Measurements from ENCODE around the gene CPLX4. TPM values are rescaled to one million over a fixed set of nuclear protein-coding genes. Genes with fewer than 3 reads are reported as not detected.
A peak's percentile ranks its signal among the peaks of the same experiment; 100 is the strongest.

Gene CPLX4
- total and polyA plus RNA-seq, 2 of the 13 experiments (the other 11 are each of a cell fraction or from before 2014, with no cell fraction given): not detected

GRCh38 chr18:59358712-59359575 is 40.5 kb upstream of the CPLX4 start, which contains the start of gene LMAN1 (continued):
- TF ChIP-seq CEBPZ (IDR thresholded peaks at IDR 0.05; ENCODE audit: low read length) (no peak), ZNF556 (CRISPR knock-in tag; IDR thresholded peaks at IDR 0.05; ENCODE audit: borderline replicate concordance) (peak; percentile 38; the same call in 1 of the 2 replicates), TP53 (CRISPR knock-in tag; conservative IDR thresholded peaks at IDR 0.05) (0 out of 2 replicates have a peak, but pooled peaks have one; percentile 47), ESRRA (CRISPR knock-in tag; IDR thresholded peaks at IDR 0.05; ENCODE audit: low read depth) (0 out of 2 replicates have a peak, but pooled peaks have one; percentile 35), ZBTB43 (CRISPR knock-in tag; conservative IDR thresholded peaks at IDR 0.05) (0 out of 2 replicates have a peak, but pooled peaks have one; percentile 41), MTA1 (CRISPR knock-in tag; IDR thresholded peaks at IDR 0.05; ENCODE audit: borderline replicate concordance) (no peak; the same call in 1 of the 2 replicates), ZFP82 (CRISPR knock-in tag; IDR thresholded peaks at IDR 0.05; ENCODE audit: borderline replicate concordance) (no peak), NFE2 (CRISPR knock-in tag; IDR thresholded peaks at IDR 0.05) (no peak), ZBTB4 (CRISPR knock-in tag; IDR thresholded peaks at IDR 0.05; ENCODE audit: borderline replicate concordance) (no peak), ERF (CRISPR knock-in tag; IDR thresholded peaks at IDR 0.05) (peak; percentile 44; the same call in 1 of the 2 replicates), FOXJ3 (CRISPR knock-in tag; IDR thresholded peaks at IDR 0.05; ENCODE audit: borderline replicate concordance) (no peak), ZNF292 (CRISPR knock-in tag; IDR thresholded peaks at IDR 0.05; ENCODE audit: borderline replicate concordance, low read depth) (no peak), MLLT10 (CRISPR knock-in tag; IDR thresholded peaks at IDR 0.05) (no peak), ZNF512B (CRISPR knock-in tag; IDR thresholded peaks at IDR 0.05; ENCODE audit: borderline replicate concordance) (no peak), SAFB2 (CRISPR knock-in tag; IDR thresholded peaks at IDR 0.05; ENCODE audit: borderline replicate concordance, low read depth) (peak; percentile 57; the same call in 1 of the 2 replicates), ETV5 (CRISPR knock-in tag; IDR thresholded peaks at IDR 0.05; ENCODE audit: borderline replicate concordance) (peak; percentile 18; the same call in 1 of the 2 replicates)
